GM19455 (cell line): ENCODE results near the gene CDK8.

Experiments
- ATAC-seq: cut with Tn5 transposase; IDR thresholded peaks from one replicate; pipeline ENCODE4 v1.9.1; 2021; ENCODE audit not compliant: unreplicated experiment

CDK8 gene

DNA sequence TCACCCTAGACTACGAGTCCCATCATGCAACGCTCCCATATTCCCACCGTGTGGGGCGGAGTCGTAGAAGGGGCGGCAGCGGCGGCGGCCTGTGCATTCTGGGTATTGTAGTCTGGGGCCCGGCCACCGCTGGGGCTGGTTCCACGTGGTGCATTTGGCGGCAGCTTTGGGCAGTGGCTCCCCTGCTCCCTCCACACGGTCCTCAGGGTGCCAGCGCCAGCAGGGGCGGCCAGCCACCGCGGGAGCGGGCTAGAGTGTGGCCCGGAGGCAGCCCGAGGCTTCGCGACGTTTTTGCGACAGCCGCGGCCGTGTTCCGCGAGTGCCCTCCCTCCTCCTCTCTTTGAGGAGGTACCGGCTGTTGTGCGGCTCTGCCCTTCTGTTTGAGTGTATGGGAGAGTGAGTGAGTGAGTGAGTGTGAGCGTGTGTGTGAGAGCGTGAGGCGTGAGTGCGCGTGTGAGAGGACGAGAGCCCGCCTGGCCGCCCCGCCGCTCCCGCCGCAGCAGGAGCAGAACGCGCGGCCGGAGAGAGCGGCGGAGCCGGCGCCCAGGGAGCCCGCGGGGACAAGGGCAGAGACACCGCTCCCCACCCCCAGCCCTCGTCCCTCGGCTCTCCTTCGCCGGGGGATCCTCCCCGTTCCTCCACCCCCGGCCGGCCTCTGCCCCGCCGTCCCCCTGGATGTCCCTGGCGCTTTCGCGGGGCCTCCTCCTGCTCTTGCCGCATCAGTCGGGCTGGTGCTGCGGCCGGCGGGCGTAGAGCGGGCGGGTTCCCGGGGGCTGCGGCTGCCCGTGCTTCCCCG is at the start of gene CDK8:
CDK8 (plus strand) TSS at position 343 of the 796 bp plus-strand sequence. CDS start 513 bp downstream, outside the sequence.
- ATAC-seq: peak; percentile 85

DNA sequence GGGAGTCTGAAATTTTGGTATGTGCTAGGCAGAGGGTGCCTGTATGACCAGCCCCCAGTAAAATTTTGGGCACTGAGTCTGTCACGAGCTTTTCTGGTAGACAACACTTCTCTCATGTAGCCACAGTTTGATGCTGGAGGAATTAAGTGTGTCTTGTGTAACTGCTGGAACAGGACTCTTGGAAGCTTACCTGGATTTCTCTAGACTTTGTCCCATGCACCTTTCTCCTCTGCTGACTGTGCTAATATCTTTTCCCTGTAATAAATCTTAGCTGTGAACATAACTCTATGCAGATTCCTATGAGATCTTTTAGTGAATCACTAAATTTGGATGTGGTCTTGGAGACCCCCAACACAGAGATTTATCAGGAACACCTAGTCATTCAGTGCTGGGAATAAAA is 45.6 kb upstream of the CDK8 start:
- no peak for ATAC-seq

DNA sequence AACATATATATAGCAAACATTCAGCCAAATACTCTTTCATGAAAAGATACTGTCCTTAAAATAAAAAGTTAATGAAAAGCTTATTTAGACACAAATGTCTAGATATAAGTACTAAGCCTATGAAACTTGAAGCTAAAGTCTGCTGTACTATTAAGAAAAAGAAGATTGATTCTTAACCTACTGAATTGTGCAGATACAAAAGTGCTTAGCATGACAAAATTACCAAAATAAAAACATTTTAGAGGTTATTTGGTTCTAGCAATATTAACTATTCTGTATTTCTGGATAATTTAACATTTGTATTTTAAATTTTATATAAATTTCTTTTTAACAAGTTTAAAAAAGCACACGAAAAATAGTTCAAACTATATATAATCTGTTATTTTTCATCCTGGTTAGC is 40.6 kb upstream of the CDK8 start:
- ATAC-seq: no peak

DNA sequence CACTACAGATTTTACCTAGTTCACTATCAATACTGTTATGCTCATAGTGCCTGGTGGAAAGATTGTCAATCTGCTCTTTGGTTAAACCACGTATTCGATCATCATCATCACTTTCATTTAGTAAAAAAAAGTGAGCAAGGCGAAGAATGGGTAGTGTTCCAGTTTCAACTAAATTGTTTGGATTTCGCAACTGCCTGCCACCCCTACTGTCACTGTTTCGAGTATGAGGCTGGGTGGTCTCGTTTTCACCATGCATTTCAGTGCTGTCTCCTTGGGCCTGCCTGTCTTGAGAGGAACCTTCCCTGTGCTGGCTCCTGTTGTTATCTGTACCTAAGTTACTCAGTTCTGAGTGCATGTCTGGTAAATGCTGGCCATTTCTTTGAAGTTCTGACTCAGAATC is 39.9 kb upstream of the CDK8 start:
- no peak for ATAC-seq

DNA sequence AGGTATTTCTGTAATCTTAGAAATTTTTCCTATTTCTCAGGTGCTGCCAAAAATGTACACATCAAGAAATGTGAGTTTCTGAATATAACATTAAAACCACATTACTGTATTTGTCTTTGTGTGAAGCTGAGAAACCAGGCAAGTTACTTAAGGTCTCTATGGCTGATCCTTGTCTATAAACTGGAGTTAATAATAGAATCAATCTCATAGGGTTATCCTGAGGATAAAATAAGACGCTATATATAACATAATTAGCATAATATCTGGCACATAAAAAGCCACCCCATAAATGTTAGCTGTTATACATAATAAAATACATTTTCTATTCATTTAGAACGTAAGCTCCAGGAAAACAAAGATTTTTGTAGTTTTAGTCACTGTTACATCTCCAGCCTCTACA is 37.9 kb upstream of the CDK8 start:
- ATAC-seq: no peak

DNA sequence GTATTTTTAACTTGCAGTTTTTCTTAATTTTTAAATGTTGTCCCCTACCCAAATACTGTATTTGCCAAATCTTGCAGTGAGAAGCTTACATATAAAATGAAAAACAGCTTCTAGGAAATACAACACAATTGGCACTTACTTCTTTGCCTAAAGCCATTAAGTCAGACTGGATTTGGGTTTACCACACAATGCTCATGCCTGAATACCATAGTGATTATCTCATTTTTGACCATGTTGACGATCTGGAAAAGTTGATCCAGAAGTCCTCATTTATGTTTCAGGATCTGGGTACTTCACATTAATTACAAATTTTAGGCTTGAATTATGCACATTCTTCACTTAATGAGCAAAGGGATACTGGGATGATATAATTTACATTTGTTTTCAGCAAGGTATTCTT is 34.2 kb upstream of the CDK8 start:
- ATAC-seq: no peak

DNA sequence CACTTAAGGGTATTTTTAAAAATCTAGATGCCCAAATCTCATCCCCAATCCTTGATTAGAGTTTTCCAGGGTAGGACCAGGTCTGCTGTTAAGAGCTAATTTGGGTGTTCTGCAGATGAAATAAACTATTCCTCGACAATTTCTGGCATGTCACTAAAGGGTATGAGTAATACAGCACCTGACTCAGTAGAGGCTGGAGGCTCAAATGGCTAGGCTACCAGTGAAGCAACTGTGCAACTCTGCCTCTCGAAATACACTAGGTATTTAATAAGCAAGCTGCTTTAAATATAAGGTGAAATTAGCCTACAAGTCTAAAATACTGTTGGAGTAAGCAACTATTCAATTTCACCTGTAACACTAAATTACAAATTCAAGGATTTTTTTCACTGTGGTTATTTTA is 33.4 kb upstream of the CDK8 start:
- no peak for ATAC-seq

DNA sequence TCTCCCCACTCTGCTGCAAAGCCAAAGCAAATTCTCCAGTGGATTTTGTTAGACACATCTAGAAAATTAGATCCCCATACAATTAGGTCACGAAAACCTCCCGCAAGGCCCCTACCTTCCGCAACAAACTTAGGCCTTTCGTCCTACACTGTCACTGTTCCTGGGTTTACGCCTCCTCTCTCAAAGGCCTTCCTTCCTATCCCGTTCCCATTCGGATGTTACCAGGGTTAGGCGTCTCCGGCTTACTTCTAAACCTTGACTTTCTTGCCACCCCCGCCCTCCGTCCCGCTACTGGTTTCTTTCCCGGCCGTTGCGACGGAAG is 32.6 kb upstream of the CDK8 start:
- ATAC-seq: peak; percentile 29

DNA sequence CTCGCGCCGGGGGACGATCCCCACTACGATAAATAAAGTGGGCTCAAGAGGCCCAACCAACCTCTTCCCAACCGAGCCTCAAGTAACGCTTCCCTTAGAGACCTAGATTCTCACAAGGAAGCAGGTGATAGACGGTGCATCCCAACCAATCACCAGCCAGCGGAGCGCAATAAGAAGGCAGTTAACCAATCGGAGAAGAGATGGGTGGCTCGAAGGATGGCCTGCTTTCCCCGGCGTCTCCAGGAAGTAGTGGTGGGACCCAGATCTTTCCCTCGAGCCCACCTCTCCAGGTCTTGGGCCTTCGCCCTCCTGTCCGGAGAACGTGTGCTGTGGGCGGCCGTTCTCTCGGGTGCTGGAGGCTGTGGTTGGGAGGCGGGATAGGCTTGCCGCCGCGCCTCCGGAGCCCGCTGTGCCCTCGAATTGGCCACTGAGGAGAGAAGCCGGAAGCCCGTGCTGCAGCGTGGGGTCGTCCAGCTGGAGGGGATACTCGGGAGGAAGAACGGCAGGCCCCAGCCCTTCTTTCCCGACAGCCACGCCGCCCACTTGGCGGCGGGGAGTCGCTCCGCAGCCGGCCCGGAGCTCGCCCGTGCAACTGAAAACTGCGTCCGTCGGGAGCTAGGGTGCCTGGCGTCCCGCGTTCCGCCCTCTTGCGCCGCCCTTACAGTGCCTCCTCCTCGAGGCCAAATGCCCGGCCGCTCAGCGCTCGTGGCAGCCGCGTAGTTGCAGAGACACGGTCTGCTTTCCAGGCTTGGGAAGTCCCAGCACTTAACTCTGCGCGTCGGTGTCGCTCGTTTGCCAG is 32.0 kb upstream of the CDK8 start, which contains the start of gene RNF6:
RNF6 (minus strand) TSS at position 594 of the 799 bp plus-strand sequence. CDS start 2,665 bp downstream, outside the sequence.
- ATAC-seq: peak; percentile 96

DNA sequence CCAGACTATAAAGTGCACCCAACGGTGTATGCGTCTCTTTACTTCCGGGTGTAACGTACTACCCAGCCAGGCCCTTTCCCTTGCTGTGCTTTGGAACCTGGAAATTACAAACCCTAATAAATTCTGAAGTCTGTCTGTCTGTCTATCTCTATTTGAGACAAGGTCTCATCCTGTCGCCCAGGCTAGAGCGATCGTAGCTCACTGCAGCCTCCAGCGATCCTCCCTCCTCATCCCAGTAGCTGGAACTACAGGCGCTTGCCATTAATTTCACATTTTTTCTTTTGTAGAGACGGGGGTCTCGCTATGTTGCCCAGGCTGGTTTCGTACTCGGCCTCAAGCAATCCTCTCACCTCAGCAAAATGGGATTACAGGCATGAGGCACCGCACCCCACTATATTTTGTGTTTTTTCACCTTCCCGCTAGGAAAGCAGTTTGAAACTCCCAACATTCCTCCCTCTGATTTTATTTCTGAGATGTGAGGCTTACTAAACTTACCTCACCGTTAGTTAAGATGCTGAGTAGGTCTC is 31.3 kb upstream of the CDK8 start:
- peak; percentile 51 for ATAC-seq

DNA sequence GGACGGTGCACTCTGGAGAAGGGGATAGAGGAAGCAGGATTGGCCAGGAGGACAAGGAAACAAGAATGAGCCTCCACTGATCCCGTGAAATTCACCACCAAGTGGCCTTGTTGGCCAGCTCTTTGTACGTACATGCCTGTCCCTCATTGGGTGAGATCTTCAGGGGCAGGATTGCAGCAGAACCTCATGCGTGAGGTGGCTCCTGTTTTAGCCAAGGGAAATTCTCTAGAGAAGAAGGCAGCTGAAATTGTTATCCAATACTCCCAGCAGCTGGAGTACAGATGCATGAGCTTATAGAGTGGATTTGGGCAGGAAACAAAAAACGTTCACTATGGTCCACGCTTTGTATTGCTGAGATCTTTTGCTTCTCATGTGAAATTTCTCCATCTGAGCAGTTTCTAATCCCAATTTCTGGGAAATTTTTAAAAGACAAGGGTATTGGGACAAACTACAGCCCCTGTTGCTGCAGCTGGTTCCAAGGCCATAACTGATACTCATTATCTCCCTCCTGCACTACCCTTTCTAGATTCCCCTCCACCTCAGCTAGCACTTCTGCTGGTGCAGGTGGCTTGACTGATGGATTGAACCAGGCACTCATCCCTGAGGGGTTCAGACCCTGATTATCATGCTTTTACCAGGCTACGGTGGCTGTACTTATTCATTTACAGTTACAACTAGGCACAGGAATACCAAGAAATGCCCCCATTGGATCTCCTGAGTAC is 27.9 kb upstream of the CDK8 start:
- ATAC-seq: no peak

DNA sequence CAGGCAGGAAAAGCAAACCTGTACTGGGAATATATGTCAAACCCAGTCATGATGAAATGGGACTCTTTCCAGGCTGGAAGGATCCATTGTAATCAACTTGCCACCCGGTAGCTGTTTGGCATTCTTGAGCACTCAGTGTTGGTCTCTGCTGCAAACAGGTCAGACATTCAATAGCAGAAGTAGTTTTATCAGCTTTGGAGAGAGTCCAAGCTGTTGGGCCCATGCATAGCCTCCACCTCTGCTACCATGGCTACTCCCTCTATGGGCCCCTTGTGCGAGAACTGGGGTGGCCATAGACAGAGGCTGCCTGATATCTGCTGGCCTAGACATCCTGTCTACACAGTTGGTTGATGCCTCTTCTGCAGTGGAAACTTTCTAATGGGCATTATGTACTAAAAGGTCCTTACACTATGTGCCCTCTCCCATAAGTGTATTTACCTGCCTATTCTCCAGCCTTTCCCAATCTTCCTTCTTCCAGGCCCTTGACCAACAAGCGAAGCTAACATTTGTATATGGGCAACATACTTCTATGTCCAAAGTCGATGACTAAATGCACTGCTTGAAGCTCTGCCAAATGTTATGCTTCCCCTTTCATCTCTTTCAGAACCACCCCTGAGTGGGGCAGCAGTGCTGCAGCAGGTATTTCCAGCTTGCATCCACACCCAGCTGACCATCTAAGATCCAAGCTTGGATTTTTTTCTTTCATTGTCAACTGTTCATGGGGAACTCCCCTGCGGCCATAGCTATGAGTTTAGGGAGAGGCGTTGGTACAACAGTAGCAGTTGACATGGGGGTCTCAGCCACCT is 26.6 kb upstream of the CDK8 start:
- ATAC-seq: no peak

DNA sequence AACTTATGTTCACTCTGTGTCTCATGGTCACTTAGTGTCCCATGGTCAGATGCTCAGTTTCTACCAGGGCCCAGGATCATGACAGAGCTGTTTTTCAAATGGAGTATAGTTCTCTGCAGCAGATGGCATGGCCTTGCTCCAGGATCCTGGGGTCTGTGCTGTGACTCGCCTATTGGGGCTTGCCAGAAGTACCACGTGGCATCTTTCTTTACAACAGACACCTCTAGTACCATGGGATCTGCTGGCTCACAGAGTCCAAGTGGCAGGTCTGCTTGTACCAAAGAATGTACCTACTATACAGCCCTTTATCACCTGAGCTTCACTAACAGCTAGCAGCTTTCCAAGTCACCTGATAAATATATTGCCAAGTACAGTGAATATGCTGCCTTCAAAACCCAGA is 25.8 kb upstream of the CDK8 start:
- ATAC-seq: no peak

DNA sequence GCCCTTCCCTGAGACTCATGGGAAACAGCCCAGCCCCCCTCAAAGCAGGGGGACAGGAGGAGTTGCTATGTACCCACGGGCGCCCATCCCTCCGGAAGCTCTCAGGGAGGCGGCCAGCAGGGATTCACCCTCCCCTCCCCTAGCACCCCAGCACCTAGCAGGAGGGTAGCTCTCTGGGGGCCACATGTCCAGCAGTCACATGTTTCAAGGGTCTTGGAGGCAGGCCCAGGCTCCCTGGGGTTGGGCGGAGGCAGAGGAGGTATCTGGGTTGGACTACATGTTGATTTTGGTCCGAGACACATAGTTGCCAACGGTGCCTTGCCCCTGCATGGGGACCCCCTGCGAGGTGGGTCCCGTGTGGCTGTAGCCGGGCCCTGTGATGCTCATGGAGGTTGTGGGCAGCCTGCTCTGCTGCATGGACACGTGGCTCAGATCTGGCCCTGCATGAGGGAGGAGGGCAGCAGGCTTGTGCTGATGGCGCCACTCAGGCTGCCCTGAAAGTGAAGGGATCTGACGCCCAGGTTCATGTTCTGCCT is 24.8 kb upstream of the CDK8 start:
- no peak for ATAC-seq

DNA sequence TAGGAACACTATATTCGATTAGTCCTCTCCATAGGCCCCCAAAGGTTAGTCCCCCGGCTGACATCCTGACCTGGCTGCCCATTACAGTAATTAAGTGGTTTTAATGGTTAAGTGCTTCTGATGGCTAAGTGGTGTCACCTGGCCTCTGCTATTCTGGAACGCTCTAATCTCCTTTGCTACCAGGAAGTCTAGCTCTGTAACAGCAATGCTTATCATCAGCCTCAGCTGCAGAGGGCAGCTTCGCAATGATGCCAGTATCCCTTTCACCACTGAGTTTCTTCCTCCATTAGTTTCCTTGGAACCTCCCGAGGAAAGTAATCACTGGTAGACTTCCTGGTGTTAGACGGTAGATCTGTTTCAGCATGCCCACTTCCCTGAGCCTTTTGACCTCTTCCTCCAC is 23.2 kb upstream of the CDK8 start:
- ATAC-seq: no peak

DNA sequence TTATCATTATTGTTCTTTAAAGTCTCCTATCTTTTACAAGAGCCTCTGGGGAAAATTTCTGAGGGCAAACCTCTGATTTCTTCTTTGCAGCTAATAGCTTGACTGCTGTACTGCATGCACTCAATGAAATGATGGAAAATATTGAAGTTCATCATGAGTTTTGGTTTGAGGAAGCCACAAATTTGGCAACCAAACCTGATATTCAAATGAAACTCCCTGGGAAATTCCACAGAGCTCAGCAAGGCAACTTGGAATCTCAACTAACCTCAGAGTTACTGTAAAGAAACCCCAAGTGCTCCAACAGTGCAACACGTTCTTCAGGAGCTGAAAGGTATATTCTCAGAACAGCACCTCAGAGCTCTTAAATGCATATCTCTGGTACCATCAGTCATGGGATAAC is 17.6 kb upstream of the CDK8 start:
- no peak for ATAC-seq

DNA sequence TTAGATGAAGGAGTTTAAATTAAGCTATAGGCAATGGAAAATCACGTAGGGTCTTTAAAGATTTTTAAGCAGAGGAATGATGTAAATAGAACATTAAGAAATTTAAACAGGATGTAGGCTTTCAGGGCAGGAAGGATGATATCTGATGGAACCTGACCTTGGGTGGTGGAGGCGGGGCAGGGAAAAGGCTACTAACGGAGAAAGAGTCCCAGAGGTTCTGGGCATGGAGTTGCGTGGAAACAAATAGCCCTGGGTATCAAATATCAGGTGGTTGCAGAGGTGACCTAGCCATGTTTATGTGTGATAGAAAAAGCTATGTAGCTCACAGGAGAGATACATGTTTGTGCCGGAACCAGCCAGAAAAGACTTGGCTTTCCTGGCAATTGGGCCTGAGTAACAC is 7.8 kb upstream of the CDK8 start:
- ATAC-seq: no peak

DNA sequence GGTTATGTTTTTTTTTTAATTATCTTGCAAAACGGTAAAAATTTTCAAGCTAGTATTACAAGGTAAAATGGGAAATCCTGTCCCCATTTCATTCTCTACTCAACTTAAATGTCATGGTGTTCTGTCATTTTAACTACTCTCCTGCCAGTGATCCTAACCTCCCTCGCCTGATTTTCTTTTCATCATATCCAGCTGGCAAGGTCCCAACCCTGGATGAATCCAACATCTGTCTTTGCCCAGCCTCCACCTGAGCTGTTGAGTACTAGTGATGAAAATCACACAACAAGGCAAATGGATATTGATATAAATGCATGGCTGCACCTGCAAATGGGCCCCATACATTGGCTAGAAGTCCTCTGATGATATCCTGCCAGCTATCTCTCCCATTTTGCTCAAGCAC is 6.9 kb upstream of the CDK8 start:
- no peak for ATAC-seq

DNA sequence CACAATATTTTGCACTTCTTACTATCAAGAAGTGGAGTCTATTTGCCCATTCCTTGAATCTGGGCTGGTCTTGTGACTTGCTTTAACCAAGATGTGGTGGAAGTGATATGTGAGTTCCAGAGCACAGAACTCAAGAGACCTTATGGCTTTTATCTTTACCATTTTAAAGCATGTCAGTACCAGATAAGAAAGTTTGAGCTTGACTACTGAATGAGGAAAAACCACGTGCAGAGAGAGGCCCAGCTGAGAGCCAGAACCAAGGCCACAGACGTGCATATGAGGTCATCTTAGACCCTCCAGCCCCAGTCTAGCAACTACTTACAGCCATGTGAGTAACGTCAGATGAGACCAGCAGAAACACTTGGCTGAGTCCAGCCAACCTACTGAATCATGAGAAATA is 6.3 kb upstream of the CDK8 start:
- ATAC-seq: no peak

DNA sequence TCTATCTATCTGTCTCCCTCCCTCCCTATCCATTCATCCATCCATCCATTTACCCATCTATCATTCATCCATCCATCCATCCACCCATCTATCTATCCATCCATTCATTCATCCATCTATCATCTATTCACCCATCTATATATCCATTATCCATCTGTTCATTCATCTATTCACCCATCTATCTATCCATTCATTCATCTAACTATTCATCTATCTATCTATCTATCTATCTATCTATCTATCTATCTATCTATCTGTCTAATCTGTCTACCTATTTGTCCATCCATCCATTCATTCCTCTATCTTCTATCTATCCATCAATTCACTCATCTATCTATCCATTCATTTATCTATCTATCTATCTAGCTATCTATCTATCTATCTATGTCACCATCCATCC is 4.4 kb upstream of the CDK8 start:
- no peak for ATAC-seq
